Lung (tissue), 12 donors: Measurements from ENCODE around the gene SETD1B. TPM values are rescaled to one million over a fixed set of nuclear protein-coding genes. Genes with fewer than 3 reads are reported as not detected.
A peak's percentile ranks its signal among the peaks of the same experiment; 100 is the strongest.

ENCODE experiments used
- ATAC-seq: fragments of 200-7000 bp; cut with Tn5 transposase; one replicate; pipeline ENCODE4 v1.9.1; 2020; ENCODE audit warnings: moderate number of reproducible peaks; ENCODE audit not compliant: insufficient read depth, low FRiP score
- DNase-seq, 3 donors: peaks; one replicate each; pipeline ENCODE4 v3.0.0-alpha.2; 2013 to 2017
- H3K27ac ChIP-seq, 2 donors: one replicate each; pipeline ENCODE4 v1.5.1; 2013; ENCODE audit warnings: mild to moderate bottlenecking in 2 of 2, moderate library complexity in 2 of 2, control low read depth in 1 of 2, inconsistent platforms in 1 of 2, low read depth in 1 of 2, low read length in 1 of 2
- H3K27me3 ChIP-seq, 3 donors: one replicate each; pipeline ENCODE4 v1.5.1; 2013; ENCODE audit warnings: low read length in 2 of 3; ENCODE audit not compliant: control insufficient read depth in 3 of 3, insufficient read depth in 3 of 3
- H3K36me3 ChIP-seq, 4 donors: one replicate each; pipeline ENCODE4 v1.5.1; 2013; ENCODE audit warnings: low read length in 4 of 4, mild to moderate bottlenecking in 1 of 4, moderate library complexity in 1 of 4; ENCODE audit not compliant: control insufficient read depth in 4 of 4, insufficient read depth in 4 of 4
- H3K4me1 ChIP-seq, 5 donors: one replicate each; pipeline ENCODE4 v1.5.1; 2013; ENCODE audit warnings: low read length in 5 of 5, mild to moderate bottlenecking in 2 of 5, moderate library complexity in 1 of 5; ENCODE audit not compliant: control insufficient read depth in 5 of 5, insufficient read depth in 5 of 5
- H3K4me3 ChIP-seq: one replicate; pipeline ENCODE4 v1.5.1; 2013; ENCODE audit warnings: mild to moderate bottlenecking, control low read depth, moderate library complexity
- H3K9ac ChIP-seq, 2 donors: one replicate each; pipeline ENCODE4 v1.5.1; 2013; ENCODE audit warnings: low read length in 2 of 2, control low read depth in 1 of 2; ENCODE audit not compliant: insufficient read depth in 1 of 2
- H3K9me3 ChIP-seq, 4 donors: one replicate each; pipeline ENCODE4 v1.5.1; 2013; ENCODE audit warnings: low read length in 3 of 4, mild to moderate bottlenecking in 1 of 4, moderate library complexity in 1 of 4; ENCODE audit not compliant: control insufficient read depth in 4 of 4, insufficient read depth in 3 of 4
- WGBS, 2 donors: extraction: QIAGEN DNeasy Blood & Tissue Kit; methylation state at CpG; one replicate each; pipeline ENCODE4 v1.1.7; 2013; 5-methylcytosine and 5-hydroxymethylcytosine counted together
- polyA plus RNA-seq, 2 donors: library from polyadenylated mRNA; stranded (reverse); fragments of 200-250 nt; gene quantifications; one replicate each; pipeline ENCODE4 v1.2.1, GENCODE V29; 2013
- total RNA-seq, 2 donors: library from RNA; depleted of rRNA in 1 of 2; stranded (reverse); fragments of >200 nt in 1 of 2; gene quantifications; one replicate each; pipeline ENCODE4 v1.2.1, GENCODE V29; 2014 to 2021
- TF ChIP-seq, protein P1 (sequence below): IDR thresholded peaks from 2 replicates; pipeline ENCODE4 v1.5.1; 2012; ENCODE audit warnings: mild to moderate bottlenecking; ENCODE audit errors: control extremely low read depth, extremely low read depth
- donor health status: control.
- donor health status: control.
- donor health status: Bipolar disorder and iron deficiency.
- donor health status: healthy.
- donor health status: DM: yes; HTN: yes; CAD: no.

The SETD1B gene
- total and polyA plus RNA-seq, 4 donors, result 7.3 to 28.1 (median 10.4) TPM

DNA sequence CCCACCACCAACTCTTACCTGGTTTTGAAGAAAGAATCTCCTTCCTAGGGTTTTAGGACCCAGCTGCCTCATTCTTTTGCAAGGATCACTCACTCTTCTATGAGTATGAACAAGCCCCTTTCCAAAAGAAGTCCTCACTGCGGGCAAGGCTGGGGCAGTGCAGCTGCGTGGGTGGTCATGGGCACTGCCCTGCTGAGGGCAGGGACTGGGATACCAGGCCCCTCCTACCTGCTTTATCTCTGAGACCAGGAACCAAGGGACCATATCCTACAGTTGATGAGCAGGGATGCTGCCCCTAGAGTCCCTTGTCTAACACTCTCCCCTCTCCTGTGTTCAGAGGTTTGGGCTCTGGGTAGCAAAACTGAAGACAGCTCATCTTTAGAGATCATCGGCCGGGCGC, 34.3 kb downstream of the SETD1B start:
- ATAC-seq, result no peak

DNA sequence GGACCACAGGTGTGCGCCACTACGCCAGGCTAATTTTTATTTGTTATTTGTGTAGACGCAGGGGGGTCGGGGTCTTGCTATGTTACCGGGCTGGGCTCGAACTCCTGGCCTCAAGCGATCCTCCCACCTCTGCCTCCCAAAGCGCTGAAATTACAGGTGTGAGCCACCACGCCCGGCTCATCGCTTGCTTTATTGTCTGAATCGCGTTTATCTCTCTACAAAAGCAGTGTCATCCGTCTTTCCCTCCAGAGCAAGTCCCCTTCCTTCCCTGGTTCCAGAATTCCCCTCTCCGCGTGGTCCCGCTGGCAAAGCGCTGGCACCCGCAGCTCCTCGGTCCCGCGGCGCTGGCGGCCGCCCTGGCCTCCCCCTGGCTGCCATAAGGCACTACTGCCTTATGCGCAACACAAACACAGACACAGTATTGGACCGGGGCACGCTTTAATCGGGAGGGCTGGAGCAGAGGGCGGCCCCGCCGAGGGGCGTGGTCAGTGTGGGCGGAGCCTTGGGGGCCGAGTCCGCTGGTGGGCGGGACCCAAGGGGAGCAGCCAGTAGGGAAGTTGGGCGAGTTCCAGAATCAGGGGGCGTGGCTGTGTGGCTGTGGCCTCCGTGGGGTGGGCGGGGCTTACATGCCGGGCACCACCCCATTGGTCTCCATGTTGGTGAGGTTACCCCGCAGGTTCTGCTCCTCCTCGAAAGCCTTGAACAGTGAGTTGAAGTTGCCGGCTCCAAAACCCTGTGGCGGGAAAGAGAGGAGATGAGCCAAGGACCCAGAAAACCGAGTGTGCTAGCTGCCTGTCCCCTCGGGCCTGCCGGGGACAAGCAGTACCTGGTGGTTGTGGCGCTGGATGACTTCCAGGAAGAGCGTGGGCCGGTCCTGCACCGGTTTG, 35.5 kb downstream of the SETD1B start:
- Histone ChIP-seq H3K9me3 (no peaks in the 10 kb centered on the region), H3K4me3 (peak overlapping the region; percentile 67), H3K36me3 (no peaks in the 10 kb centered on the region), H3K4me1 (no peaks in the 10 kb centered on the region), H3K27me3 (no peaks in the 10 kb centered on the region), H3K27ac (peak overlapping the region; percentile 43 to 77), H3K9ac (peak overlapping the region in 1 of 2 donors; percentile 55)
- peak; percentile 99 for ATAC-seq
- WGBS, 2 donors, result 12 to 13% methylated on average over 52 to 53 of the region's 53 CpGs
- TF ChIP-seq, protein P1, sequence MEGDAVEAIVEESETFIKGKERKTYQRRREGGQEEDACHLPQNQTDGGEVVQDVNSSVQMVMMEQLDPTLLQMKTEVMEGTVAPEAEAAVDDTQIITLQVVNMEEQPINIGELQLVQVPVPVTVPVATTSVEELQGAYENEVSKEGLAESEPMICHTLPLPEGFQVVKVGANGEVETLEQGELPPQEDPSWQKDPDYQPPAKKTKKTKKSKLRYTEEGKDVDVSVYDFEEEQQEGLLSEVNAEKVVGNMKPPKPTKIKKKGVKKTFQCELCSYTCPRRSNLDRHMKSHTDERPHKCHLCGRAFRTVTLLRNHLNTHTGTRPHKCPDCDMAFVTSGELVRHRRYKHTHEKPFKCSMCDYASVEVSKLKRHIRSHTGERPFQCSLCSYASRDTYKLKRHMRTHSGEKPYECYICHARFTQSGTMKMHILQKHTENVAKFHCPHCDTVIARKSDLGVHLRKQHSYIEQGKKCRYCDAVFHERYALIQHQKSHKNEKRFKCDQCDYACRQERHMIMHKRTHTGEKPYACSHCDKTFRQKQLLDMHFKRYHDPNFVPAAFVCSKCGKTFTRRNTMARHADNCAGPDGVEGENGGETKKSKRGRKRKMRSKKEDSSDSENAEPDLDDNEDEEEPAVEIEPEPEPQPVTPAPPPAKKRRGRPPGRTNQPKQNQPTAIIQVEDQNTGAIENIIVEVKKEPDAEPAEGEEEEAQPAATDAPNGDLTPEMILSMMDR, result peak; percentile 10
- DNase-seq, result peak; percentile 97 to 98 (median 97)

More for the DNA sequence above, 34.3 kb downstream of the SETD1B start:
- Histone ChIP-seq H3K9ac (no peak overlapping the region), H3K4me1 (no peaks in the 10 kb centered on the region), H3K9me3 (no peaks in the 10 kb centered on the region), H3K27ac (no peak overlapping the region), H3K27me3 (no peaks in the 10 kb centered on the region), H3K4me3 (no peak overlapping the region), H3K36me3 (no peaks in the 10 kb centered on the region)
- DNase-seq, result no peak
- TF ChIP-seq, protein P1, result no peak
- 85 to 95% methylated on average over 5 of the region's 5 CpGs for WGBS, 2 donors

DNA sequence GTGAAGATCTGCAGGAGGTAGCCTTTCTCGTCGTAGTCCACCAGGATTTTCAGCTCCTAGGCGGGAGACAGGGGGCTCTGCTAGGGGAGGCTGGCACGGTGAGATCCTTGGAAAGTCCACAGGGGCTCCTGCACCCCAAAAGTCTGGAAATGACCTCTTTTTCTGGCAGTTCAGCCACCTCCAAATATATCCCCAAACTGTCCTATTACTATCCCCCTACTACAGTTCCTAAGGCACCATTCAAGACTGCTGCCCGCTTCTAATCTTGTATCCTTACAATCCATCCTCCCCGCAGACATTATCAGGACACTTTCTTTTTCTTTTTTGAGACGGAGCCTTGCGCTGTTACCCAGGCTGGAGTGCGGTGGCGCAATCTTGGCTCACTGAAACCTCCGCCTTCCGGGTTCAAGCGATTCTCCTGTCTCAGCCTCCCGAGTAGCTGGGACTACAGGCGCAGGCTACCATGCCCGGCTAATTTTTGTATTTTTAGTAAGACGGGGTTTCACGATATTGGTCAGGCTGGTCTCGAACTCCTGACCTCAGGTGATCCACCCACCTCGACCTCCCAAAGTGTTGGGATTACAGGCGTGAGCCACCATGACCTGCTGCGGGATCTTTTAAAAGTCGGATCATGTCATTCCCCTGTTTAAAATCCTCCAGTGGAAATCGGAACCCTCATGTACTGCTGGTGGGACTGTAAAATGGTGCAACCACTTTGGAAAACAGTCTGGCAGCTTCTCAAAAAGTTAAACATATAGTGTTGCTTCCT, 36.4 kb downstream of the SETD1B start:
- peak overlapping the region; percentile 67 for H3K4me3 ChIP-seq
- H3K36me3 ChIP-seq, result no peaks in the 10 kb centered on the region
- TF ChIP-seq, protein P1, result no peak
- 53 to 64% methylated on average over 24 of the region's 24 CpGs for WGBS, 2 donors
- DNase-seq, result no peak
- no peak for ATAC-seq
- no peaks in the 10 kb centered on the region for H3K9me3 ChIP-seq
- no peaks in the 10 kb centered on the region for H3K27me3 ChIP-seq
- no peaks in the 10 kb centered on the region for H3K4me1 ChIP-seq
- H3K27ac ChIP-seq, result peak overlapping the region; percentile 43 to 77
- H3K9ac ChIP-seq, result no peak overlapping the region
